HG03280 (cell line): ENCODE measurements around the gene C1orf116.
"Not testable (repeated sequence)": the region's sequence is repeated elsewhere in the genome, so short reads cannot be mapped to it uniquely, and the experiment has no call there.

Experiments used
- ATAC-seq: cut with Tn5 transposase; IDR thresholded peaks from one replicate; pipeline ENCODE4 v1.9.1; 2021; ENCODE audit warnings: mild to moderate bottlenecking, moderate library complexity; ENCODE audit not compliant: unreplicated experiment

Gene C1orf116

DNA sequence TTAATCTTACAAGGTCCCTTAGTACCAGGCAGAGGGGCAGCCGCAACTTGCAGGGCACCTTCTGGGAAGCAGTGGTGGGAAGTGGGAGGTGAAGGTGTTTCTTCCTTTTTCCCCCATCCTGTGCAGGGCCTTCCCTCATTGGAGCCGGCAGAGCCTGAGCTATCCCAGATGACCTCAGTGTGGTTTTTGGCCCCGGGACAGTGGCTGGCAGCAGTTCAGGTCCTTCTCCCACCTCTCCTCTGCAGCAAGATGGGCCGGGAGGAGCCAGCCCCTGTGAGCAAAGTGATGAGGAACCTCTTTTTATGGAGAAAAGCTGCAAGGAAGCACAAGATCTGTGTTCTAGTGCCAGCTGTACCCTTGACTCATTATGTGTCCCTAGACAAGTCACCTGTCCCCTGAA, 27.3 kb upstream of the C1orf116 start:
- no peak for ATAC-seq

- ATAC-seq = no peak
Observed at GRCh38 chr1:207058878-207059867, 26.6 kb upstream of the C1orf116 start.

DNA sequence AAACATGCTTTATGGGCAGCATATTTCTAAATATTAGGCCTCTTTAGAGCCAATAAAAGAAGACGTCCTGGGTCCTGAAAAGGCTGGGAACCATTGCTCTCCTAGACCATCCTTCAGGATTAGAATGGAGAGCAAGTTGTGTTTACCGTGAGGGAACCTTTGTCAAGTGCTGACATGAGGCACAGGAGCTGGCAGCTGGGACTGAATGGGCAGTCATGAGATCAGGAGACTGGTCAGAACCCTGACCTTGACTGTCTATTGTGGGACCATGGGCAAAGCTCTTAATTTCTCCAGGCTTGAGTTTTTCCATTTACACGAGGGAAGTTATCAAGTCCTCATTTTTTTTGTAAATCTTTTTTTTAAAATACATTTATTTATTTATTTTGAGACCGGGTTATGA, 25.7 kb upstream of the C1orf116 start:
- ATAC-seq = no peak

GRCh38 chr1:207056673-207057072, 24.1 kb upstream of the C1orf116 start:
- no peak for ATAC-seq

GRCh38 chr1:207055386-207056001, 22.9 kb upstream of the C1orf116 start:
- no peak for ATAC-seq

- no peak for ATAC-seq
Observed at GRCh38 chr1:207054491-207054890, 21.9 kb upstream of the C1orf116 start.

DNA sequence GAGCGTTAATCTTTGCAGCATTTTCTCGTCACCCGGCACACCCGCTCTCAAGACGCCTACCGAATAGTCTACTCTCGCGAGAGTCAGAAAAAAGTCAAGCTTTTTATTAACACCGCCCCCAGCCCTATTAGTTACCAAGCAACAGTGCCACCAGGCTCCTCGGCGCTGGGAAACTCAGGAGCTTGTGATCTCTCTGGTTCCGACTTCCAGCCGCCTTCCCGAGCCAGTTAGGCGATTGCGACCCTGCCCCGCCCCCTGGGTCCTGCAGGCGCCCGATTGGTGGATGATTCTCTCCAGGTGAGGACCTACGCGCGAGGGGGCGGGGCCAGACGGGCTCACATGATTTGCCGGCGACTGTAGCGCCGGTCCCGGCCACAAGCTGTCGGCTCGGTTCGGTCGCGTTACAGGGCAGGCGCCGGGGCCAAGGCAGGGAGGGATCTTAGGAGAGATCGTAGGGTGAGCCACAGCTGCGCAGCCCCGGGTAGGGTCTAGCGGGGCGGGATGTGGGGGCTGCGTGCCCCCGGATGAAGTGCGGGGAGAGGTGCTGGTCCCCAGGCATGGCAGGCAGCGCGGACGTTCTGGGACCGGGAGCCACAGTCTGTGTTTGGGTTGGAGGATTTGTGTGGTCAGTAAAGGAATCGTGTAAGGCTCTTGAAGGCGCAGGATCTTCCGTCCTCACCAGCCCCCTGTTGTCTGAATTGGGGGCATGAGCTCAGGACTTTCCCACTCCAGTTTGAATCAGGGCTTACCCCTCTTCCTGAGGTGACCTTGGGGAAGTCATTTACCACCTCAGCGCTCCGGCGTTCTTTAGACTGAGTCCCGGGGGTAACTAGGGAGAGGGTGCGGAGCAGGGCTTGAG, 20.6 kb upstream of the C1orf116 start, which contains the start of gene PFKFB2:
Gene PFKFB2 (plus strand): TSS at position 365 of the 859 bp plus-strand sequence. CDS start 1,443 bp downstream, outside the sequence.
- peak; percentile 85 for ATAC-seq

GRCh38 chr1:207051191-207051943, 18.8 kb upstream of the C1orf116 start, which contains the start of gene YOD1:
Gene YOD1 (minus strand): TSS chr1:207051208. CDS start chr1:207051030, 178 bp downstream.
- no peak for ATAC-seq

GRCh38 chr1:207050480-207051190, 18.1 kb upstream of the C1orf116 start:
- ATAC-seq = peak; percentile 41

DNA sequence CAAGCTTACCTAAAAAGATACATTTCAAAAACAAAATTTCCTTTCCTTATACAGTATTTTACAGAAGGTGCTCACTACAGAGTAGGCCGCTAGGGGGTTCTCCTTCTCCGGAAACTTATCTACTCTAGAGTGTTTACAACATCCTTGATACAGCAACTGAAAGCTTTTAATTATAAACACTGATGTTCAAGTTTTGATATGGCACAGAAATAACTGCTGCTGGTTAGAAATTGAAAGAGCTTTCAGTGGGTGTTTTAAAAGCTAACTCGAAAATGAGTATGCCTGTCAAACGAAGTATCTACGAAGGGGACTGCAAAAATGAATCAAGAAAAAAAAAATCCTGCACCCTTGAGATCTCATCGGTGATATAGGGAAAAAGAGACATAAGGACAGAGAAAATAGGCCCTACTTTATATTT, 17.4 kb upstream of the C1orf116 start:
- ATAC-seq = peak; percentile 35

DNA sequence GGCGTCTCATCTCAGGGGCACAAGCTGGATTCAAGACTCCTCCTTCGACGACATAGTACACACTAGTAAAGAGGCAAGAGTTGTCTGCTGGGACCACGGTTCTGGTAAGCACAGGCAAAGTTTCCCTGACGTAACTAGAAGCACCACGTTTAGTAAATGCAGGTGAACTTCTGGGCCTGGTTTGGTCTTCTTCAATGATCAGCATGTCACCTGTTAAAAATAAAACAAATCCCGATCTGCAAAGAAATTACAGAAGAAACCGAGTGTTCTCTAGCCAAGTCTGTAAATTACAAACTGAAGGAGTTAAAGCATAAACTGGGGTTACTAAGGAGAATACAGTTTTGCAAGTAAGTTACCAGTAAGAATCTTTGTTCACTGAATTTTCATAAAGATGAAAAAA, 17.0 kb upstream of the C1orf116 start:
- no peak for ATAC-seq

- no peak for ATAC-seq
Observed at GRCh38 chr1:207049054-207049453, 16.5 kb upstream of the C1orf116 start.

DNA sequence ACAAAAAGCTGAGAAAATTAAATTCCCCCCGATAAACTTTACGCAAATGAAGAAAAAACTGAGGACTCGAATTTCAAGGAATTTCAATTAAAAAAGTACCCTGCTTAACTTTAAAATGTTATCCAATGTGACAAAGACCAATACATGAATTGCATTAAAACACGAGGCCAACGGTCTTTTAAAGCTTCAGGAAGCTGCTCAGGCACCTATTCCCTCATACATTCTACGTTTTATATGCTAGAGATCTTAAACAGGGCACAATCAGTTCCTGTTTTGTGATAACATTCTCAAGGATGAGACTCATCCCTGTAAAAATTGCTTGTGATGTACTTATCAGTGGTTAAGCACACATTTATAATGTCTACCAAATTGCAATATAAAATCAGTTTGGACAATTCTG, 15.5 kb upstream of the C1orf116 start:
- no peak for ATAC-seq

GRCh38 chr1:207047505-207047904, 14.9 kb upstream of the C1orf116 start:
- ATAC-seq = no peak

DNA sequence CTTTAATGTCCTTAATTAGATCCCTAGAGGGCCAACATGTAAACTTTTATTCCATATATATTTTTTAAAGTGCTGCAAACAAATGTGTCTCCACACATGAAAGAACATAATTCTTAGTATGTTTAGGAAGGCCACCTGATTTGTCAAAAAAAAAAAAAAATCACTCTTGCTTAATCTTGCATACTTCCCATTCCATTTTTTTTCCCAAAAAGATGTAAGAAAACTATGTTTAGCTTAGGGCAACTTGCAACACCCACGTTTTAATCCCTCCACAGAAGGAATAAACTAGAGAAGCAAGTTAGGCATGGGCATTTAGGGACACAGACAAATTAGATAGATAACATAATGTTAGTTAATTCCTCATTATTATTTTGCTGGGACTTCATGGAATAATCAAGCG, 12.9 kb upstream of the C1orf116 start:
- no peak for ATAC-seq

DNA sequence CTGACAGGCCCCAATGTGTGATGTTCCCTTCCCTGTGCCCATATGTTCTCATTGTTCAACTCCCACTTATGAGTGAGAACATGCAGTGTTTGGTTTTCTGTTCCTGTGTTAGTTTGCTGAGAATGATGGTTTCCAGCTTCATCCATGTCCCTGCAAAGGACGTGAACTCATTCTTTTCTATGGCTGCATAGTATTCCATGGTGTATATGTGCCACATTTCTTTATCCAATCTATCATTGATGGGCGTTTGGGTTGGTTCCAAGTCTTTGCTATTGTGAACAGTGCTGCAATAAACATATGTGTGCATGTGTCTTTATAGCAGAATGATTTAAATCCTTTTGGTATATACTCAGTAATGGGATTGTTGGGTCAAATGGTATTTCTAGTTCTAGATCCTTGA, 8.8 kb upstream of the C1orf116 start:
- ATAC-seq = not testable (repeated sequence)

DNA sequence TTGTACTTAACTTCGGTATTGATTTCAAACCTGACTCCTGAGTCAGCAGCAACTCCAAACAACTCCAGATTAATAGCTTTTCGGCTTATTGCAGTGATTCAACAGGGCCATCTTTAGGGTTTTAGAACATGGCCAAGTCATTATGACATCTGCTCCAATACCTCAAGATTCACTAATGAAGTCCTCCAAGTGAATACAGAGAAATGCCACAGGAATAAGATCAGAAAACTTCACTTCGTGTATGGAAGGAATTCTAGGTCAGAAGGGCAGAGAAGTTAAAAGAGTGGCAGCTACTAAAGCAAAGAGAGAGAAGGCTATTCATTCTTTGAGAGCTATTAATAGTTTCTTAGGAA, 7.6 kb upstream of the C1orf116 start:
- no peak for ATAC-seq

- ATAC-seq = no peak
Observed at GRCh38 chr1:207039380-207040180, 7.0 kb upstream of the C1orf116 start.

DNA sequence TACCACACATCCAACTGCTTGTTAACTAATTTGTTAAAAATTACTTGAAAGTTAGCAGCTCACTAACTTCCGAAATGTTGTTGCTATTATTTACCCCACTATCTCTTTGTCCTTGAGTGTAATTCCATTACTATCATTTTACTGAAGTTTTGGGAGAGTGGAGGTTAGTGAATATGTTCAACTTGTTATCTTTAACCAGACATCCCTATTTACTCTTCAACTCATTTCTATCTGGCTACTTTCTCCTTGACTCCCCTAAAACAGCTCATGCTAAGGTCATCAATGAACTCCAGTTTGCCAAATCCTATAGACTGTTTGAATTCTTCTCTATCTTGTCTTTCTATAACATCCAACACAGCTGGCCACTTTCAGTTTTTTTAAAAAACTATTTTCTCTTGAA, 4.3 kb upstream of the C1orf116 start:
- no peak for ATAC-seq
